Transverse colon (tissue), 4 donors: Measurements from ENCODE around the gene PLCH1. TPM values are rescaled to one million over a fixed set of nuclear protein-coding genes. Genes with fewer than 3 reads are reported as not detected.

Source experiments
- DNase-seq: peaks from one replicate; pipeline ENCODE4 v3.0.0-alpha.2; 2019
- H3K27ac ChIP-seq, 4 donors: fragments of 200-600 bp; sonication (generic); 2 replicates each; pipeline ENCODE4 v1.5.1; 2016 to 2018; ENCODE audit warnings: inconsistent platforms in 4 of 4
- H3K27me3 ChIP-seq: fragments of 200-600 bp; sonication (generic); 2 replicates; pipeline ENCODE4 v1.5.1; 2017; ENCODE audit warnings: inconsistent platforms
- H3K36me3 ChIP-seq, 4 donors: fragments of 200-600 bp; sonication (generic); 2 replicates each; pipeline ENCODE4 v1.5.1; 2017 to 2019; ENCODE audit warnings: inconsistent platforms in 4 of 4
- H3K4me1 ChIP-seq, 4 donors: fragments of 200-600 bp; sonication (generic); 2 replicates each; pipeline ENCODE4 v1.5.1; 2017 to 2020; ENCODE audit warnings: inconsistent platforms in 4 of 4
- H3K4me3 ChIP-seq, 4 donors: fragments of 200-600 bp; sonication (generic); 1 replicate in 1 of 4; 2 replicates in 3 of 4; pipeline versions ENCODE4 v1.5.1 to v1.6.1; 2017 to 2019; ENCODE audit warnings: inconsistent platforms in 4 of 4
- H3K9me3 ChIP-seq, 2 donors: fragments of 200-600 bp; sonication (generic); 2 replicates each; pipeline ENCODE4 v1.5.1; 2017 to 2019; ENCODE audit warnings: inconsistent platforms in 2 of 2
- EP300 ChIP-seq: sonication (generic); formaldehyde crosslinking; IDR thresholded peaks from one replicate; pipeline ENCODE4 v1.6.1; 2017; ENCODE audit warnings: antibody characterized with exemption, low read depth
- POLR2A ChIP-seq: fragments of 450-650 bp; IDR thresholded peaks from one replicate; pipeline ENCODE4 v1.6.1; 2016; ENCODE audit warnings: antibody characterized with exemption, mild to moderate bottlenecking, moderate library complexity
- POLR2AphosphoS5 ChIP-seq, 3 donors: sonication (generic); formaldehyde crosslinking; IDR thresholded peaks; one replicate each; pipeline ENCODE4 v1.6.1; 2016; ENCODE audit warnings: antibody characterized with exemption in 3 of 3
- WGBS, 2 donors: methylation state at CpG; one replicate each; pipeline ENCODE4 v1.1.5; 2018; ENCODE audit warnings: low coverage in 1 of 2; 5-methylcytosine and 5-hydroxymethylcytosine counted together
- in situ Hi-C, 4 donors: fragments of 200-750 bp; cut with MboI; loops; one replicate each; pipeline versions ENCODE4 v1.15.0 to v1.15.1; 2017; ENCODE audit warnings: low sequenced_read_pairs in 3 of 4, low pct_ligation_motif_present in 1 of 4, low pct_unique_long_range_greater_than_20kb in 1 of 4
- intact Hi-C: fragments of 100-400 bp; cut with DNase I; formaldehyde crosslinking; loops from one replicate; pipeline ENCODE4 v1.15.1; 2023; ENCODE audit warnings: low total_unique reads
- total RNA-seq, 4 donors: library from RNA; depleted of rRNA; stranded (reverse); fragments of >200 nt; gene quantifications; one replicate each; pipeline ENCODE4 v1.1.0, GENCODE V29; 2016
- TF ChIP-seq, protein P1 (sequence below), 5 experiments: fragments of 200-600 bp in 3 of 5; fragments of 450-650 bp in 2 of 5; sonication (generic) in 3 of 5; IDR thresholded peaks; 1 replicate in 2 of 5; 2 replicates in 3 of 5; pipeline ENCODE4 v1.5.1; 2016 to 2017; ENCODE audit warnings: antibody characterized with exemption in 5 of 5, inconsistent platforms in 3 of 5, mild to moderate bottlenecking in 2 of 5, moderate library complexity in 1 of 5

Gene PLCH1
- total RNA-seq, 4 donors from 2014 or later, result 8.2 to 33.4 (median 8.5) TPM

DNA sequence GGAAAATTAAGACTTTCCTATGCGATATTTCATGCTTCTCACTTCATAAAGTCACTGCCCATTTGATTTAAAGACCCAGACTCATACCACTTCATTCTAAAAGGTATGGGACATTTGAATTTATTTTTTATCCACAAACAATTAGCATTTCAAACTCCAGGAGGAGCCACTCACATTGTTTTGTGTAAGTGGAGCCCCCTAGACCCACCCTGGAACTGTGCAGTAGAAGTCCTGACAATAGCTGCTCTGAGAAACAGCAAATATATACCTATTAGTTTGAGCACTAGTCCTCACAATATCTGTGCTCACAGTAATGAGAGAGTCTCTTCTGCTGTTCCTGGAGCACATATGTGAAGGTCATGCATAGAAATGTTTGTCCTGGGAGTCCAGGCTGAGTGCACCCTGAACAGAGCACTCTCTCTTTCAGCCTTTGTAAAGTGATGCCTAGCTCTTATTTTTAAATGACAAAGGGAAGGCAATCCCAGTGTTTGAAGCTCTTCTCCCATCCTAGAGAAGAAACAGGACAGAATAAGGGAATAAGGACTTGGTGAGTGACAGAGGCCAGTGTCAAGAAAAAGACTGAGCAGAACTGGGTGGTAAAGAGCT, 323.9 kb downstream of the PLCH1 start:
- intact Hi-C loops (no loop called here), in situ Hi-C loops (no loop called here)
- Histone ChIP-seq H3K9me3 (no peaks in the 10 kb centered on the region), H3K36me3 (no peaks in the 10 kb centered on the region), H3K27me3 (no peaks in the 10 kb centered on the region), H3K4me1 (no peaks in the 10 kb centered on the region), H3K4me3 (no peak overlapping the region), H3K27ac (no peak overlapping the region)
- TF ChIP-seq POLR2AphosphoS5 (IDR thresholded peaks at IDR 0.05) (no peak), POLR2A (no peak), EP300 (no peak)
- TF ChIP-seq, protein P1, sequence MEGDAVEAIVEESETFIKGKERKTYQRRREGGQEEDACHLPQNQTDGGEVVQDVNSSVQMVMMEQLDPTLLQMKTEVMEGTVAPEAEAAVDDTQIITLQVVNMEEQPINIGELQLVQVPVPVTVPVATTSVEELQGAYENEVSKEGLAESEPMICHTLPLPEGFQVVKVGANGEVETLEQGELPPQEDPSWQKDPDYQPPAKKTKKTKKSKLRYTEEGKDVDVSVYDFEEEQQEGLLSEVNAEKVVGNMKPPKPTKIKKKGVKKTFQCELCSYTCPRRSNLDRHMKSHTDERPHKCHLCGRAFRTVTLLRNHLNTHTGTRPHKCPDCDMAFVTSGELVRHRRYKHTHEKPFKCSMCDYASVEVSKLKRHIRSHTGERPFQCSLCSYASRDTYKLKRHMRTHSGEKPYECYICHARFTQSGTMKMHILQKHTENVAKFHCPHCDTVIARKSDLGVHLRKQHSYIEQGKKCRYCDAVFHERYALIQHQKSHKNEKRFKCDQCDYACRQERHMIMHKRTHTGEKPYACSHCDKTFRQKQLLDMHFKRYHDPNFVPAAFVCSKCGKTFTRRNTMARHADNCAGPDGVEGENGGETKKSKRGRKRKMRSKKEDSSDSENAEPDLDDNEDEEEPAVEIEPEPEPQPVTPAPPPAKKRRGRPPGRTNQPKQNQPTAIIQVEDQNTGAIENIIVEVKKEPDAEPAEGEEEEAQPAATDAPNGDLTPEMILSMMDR (IDR thresholded peaks at IDR 0.05), result no peak
- 78 to 79% methylated on average over 1 of the region's 1 CpG for WGBS, 2 donors
- DNase-seq, result no peak

DNA sequence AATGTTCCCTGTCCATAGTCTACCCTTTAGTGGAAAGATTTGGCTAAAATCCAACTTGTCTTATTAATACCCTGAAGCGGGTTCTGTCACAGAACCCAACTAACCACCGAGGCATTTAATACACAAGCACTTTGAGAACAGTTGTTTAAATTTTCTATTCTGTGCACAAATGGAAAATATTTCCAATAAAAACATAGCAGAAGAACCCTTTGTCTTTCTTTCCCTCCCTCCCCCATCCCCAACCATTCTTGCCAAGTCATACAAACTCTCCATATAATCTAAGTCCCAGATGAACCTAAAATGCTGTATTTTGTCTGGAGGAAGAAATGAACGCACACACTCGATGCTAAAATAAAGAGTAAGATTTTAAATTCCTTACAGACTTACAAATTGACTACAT, 324.5 kb downstream of the PLCH1 start:
- H3K4me1 ChIP-seq, result no peaks in the 10 kb centered on the region
- no peak for DNase-seq
- no peak for TF ChIP-seq POLR2A
- H3K36me3 ChIP-seq, result no peaks in the 10 kb centered on the region
- intact Hi-C loops, result no loop called here
- H3K4me3 ChIP-seq, result no peak overlapping the region
- in situ Hi-C loops, result no loop called here
- WGBS, 2 donors, result 75 to 82% methylated on average over 4 of the region's 4 CpGs
- H3K27me3 ChIP-seq, result no peaks in the 10 kb centered on the region
- no peaks in the 10 kb centered on the region for H3K9me3 ChIP-seq
- no peak overlapping the region for H3K27ac ChIP-seq

DNA sequence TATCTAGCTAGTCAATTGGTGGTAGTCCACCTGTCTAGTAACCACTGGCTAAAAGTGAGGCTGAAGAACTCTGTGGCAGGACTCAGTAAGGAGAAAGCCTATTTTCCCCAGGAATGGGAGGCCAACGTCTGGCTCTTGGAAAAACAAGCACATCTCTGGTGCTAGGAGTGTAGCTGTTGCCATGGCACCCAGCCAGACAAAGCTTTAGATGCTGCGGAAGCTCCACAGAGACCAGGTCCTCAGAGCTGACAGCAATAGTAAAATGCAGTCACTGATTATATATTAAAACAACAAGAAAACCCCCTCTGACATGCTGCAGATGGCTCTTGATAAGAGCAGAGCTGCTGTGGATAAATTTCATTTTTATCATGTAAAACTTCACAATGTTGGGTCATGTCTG, 326.5 kb downstream of the PLCH1 start:
- intact Hi-C loops (no loop called here), in situ Hi-C loops (no loop called here)
- TF ChIP-seq, protein P1 (IDR thresholded peaks at IDR 0.05), result no peak
- TF ChIP-seq POLR2AphosphoS5 (IDR thresholded peaks at IDR 0.05), result no peak
- TF ChIP-seq EP300, result no peak
- no peak for TF ChIP-seq POLR2A
- H3K9me3 ChIP-seq, result no peaks in the 10 kb centered on the region
- no peaks in the 10 kb centered on the region for H3K36me3 ChIP-seq
- WGBS, 2 donors, result 25 to 56% methylated on average over 1 to 2 of the region's 2 CpGs
- H3K4me3 ChIP-seq, result no peak overlapping the region
- H3K27ac ChIP-seq, result no peak overlapping the region
- no peaks in the 10 kb centered on the region for H3K27me3 ChIP-seq
- no peaks in the 10 kb centered on the region for H3K4me1 ChIP-seq
- no peak for DNase-seq

DNA sequence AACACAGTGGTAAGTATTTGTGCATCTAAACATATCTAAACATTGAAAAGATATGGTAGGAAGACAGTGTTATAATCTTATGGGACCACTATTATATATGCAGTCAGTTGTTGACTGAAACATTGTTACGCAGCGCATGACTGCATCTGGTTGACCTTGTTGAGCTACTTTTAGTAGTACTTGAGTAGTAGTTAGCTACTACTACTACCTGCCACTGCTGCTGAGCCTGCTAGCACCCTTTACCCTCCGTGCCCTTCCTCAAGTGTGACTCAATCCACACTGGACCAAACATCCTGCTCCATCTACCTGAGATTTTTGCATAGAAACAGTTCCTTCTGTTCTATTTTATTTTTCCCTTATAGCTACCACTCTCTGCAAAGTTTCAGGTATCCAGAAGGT, 327.8 kb downstream of the PLCH1 start:
- in situ Hi-C loops (no loop called here), intact Hi-C loops (no loop called here)
- TF ChIP-seq, protein P1 (IDR thresholded peaks at IDR 0.05), result no peak
- no peak for TF ChIP-seq EP300
- no peak for TF ChIP-seq POLR2A
- no peak for TF ChIP-seq POLR2AphosphoS5 (IDR thresholded peaks at IDR 0.05)
- no peak overlapping the region for H3K4me3 ChIP-seq
- no peaks in the 10 kb centered on the region for H3K4me1 ChIP-seq
- DNase-seq, result no peak
- H3K27me3 ChIP-seq, result no peaks in the 10 kb centered on the region
- H3K27ac ChIP-seq, result no peak overlapping the region
- 77 to 92% methylated on average over 1 to 3 of the region's 3 CpGs for WGBS, 2 donors
- no peaks in the 10 kb centered on the region for H3K36me3 ChIP-seq
- H3K9me3 ChIP-seq, result no peaks in the 10 kb centered on the region
